ENCODE results near the gene LRMDA. TPM values are rescaled to one million over a fixed set of nuclear protein-coding genes. Genes with fewer than 3 reads are reported as not detected.

The LRMDA gene
- total and polyA plus RNA-seq, 2 of the 4 experiments (the other 2 are of a cell fraction) = 0.07 TPM; not detected in 1

GRCh38 chr10:75688506-75689300, 257.3 kb downstream of the LRMDA start:
- Histone ChIP-seq H4K8ac (ENCODE audit: low read depth in 2 of 2, low read length in 2 of 2) (no peak overlapping the region), H3K4me3 (ENCODE audit: insufficient read depth, low read depth, low read length) (no peak overlapping the region), H2BK120ac (ENCODE audit: low read depth, low read length) (no peak overlapping the region), H3K27ac (ENCODE audit: insufficient read depth, low read length) (no peak overlapping the region), H3K18ac (ENCODE audit: low read depth, low read length) (no peak overlapping the region), H4K20me1 (ENCODE audit: insufficient read depth, low read length) (no peaks in the 10 kb centered on the region), H3K56ac (ENCODE audit: extremely low read depth, insufficient read depth, low read length) (no peak overlapping the region), H2BK15ac (ENCODE audit: low read depth, low read length) (no peak overlapping the region), H2AFZ (replicated peaks; ENCODE audit: low read length, poor library complexity) (no peak overlapping the region), H3K4me1 (ENCODE audit: control insufficient read depth, insufficient read depth, low read length) (no peaks in the 10 kb centered on the region), H3K9me3 (ENCODE audit: control insufficient read depth, insufficient read depth, low read length) (no peaks in the 10 kb centered on the region), H3K9ac (ENCODE audit: low read depth, low read length) (no peak overlapping the region), H3K4ac (ENCODE audit: low read depth, low read length) (no peak overlapping the region), H2BK5ac (ENCODE audit: low read depth, low read length, poor library complexity, severe bottlenecking) (no peak overlapping the region), H3K14ac (replicated peaks; ENCODE audit: low read depth, low read length) (no peak overlapping the region), H3K9me1 (ENCODE audit: insufficient read depth, low read length) (no peaks in the 10 kb centered on the region), H3K36me3 (ENCODE audit: control insufficient read depth, insufficient read depth, low read length) (no peaks in the 10 kb centered on the region), H2BK20ac (ENCODE audit: low read depth, low read length) (no peak overlapping the region), H3K79me1 (ENCODE audit: low read depth in 1 of 2, low read length in 2 of 2) (no peaks in the 10 kb centered on the region), H2AK9ac (replicated peaks; ENCODE audit: low read depth, low read length, poor library complexity) (no peak overlapping the region), H3K27me3 (ENCODE audit: control insufficient read depth, insufficient read depth, low read length) (no peaks in the 10 kb centered on the region; the same call in 1 of the 2 replicates), H4K5ac (ENCODE audit: low read depth, low read length) (no peak overlapping the region), H4K91ac (ENCODE audit: insufficient read depth, low read depth, low read length) (no peak overlapping the region), H3K4me2 (ENCODE audit: low read depth, low read length) (no peak overlapping the region), H3K23ac (ENCODE audit: low read depth, low read length) (no peak overlapping the region), H2AK5ac (ENCODE audit: low read depth, low read length) (no peak overlapping the region)
- dilution Hi-C loops (cut with HindIII; ENCODE audit: low sequenced_read_pairs, unreplicated experiment) (no loop called here), in situ Hi-C loops (cut with MboI; ENCODE audit: low sequenced_read_pairs) (no loop called here), intact Hi-C loops (cut with micrococcal nuclease) (no loop called here)
- ATAC-seq (ENCODE audit: low read depth) (no peak), DNase-seq (no peak)
- POLR2A ChIA-PET (ENCODE audit: unreplicated experiment) = no interaction called here
- CTCF ChIA-PET = interaction anchor here (0.6 kb wide), 1 partner anchor 546 kb away, joined by 4 read pairs; no protein-coding TSS in a partner anchor
- BruUV-seq (replicated peaks) = no TSS peak
- TF ChIP-seq NFE2L2 (IDR thresholded peaks at IDR 0.05; ENCODE audit: low read depth, low read length) (no peak), BHLHE40 (IDR thresholded peaks at IDR 0.05; ENCODE audit: low read depth, low read length) (no peak), MAZ (IDR thresholded peaks at IDR 0.05; ENCODE audit: borderline replicate concordance, low read depth, low read length) (no peak), MXI1 (IDR thresholded peaks at IDR 0.05; ENCODE audit: borderline replicate concordance, low read depth, low read length) (no peak), POLR2A (IDR thresholded peaks at IDR 0.05; ENCODE audit: low read depth, low read length) (no peak), USF2 (IDR thresholded peaks at IDR 0.05; ENCODE audit: low read depth, low read length) (no peak), MAFK (IDR thresholded peaks at IDR 0.05; ENCODE audit: low read depth, low read length) (no peak), CHD1 (IDR thresholded peaks at IDR 0.05; ENCODE audit: low read depth, low read length) (no peak), RFX5 (IDR thresholded peaks at IDR 0.05; ENCODE audit: low read depth, low read length) (no peak), CEBPB (IDR thresholded peaks at IDR 0.05; ENCODE audit: low read depth, low read length) (no peak), FOS (IDR thresholded peaks at IDR 0.05; ENCODE audit: low read depth, low read length) (no peak)
- TF ChIP-seq, protein P1, sequence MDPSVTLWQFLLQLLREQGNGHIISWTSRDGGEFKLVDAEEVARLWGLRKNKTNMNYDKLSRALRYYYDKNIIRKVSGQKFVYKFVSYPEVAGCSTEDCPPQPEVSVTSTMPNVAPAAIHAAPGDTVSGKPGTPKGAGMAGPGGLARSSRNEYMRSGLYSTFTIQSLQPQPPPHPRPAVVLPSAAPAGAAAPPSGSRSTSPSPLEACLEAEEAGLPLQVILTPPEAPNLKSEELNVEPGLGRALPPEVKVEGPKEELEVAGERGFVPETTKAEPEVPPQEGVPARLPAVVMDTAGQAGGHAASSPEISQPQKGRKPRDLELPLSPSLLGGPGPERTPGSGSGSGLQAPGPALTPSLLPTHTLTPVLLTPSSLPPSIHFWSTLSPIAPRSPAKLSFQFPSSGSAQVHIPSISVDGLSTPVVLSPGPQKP (IDR thresholded peaks at IDR 0.05; ENCODE audit: borderline replicate concordance, low read depth, low read length) = no peak
- TF ChIP-seq, protein P2, sequence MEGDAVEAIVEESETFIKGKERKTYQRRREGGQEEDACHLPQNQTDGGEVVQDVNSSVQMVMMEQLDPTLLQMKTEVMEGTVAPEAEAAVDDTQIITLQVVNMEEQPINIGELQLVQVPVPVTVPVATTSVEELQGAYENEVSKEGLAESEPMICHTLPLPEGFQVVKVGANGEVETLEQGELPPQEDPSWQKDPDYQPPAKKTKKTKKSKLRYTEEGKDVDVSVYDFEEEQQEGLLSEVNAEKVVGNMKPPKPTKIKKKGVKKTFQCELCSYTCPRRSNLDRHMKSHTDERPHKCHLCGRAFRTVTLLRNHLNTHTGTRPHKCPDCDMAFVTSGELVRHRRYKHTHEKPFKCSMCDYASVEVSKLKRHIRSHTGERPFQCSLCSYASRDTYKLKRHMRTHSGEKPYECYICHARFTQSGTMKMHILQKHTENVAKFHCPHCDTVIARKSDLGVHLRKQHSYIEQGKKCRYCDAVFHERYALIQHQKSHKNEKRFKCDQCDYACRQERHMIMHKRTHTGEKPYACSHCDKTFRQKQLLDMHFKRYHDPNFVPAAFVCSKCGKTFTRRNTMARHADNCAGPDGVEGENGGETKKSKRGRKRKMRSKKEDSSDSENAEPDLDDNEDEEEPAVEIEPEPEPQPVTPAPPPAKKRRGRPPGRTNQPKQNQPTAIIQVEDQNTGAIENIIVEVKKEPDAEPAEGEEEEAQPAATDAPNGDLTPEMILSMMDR (conservative IDR thresholded peaks at IDR 0.05; ENCODE audit: low read depth, low read length) = no peak
- no CpG with 5 or more reads among the region's 5 CpGs for WGBS, 2 experiments (ENCODE audit: extremely low coverage in 2 of 2, insufficient read length in 1 of 2)

Measured in IMR-90 (cell line).